SU-DHL-6 (cell line): ENCODE measurements around the gene IGSF21.

Experiments used
- H2AFZ ChIP-seq: fragments of 200-600 bp; sonication (generic); 2 replicates; pipeline ENCODE4 v1.6.1; 2014; ENCODE audit warnings: low read depth, mild to moderate bottlenecking, moderate library complexity, mixed read lengths, antibody characterized with exemption, low read length; ENCODE audit not compliant: severe bottlenecking
- H3F3A ChIP-seq: fragments of 200-600 bp; shearing (Covaris generic); 2 replicates; pipeline ENCODE4 v1.6.0; 2016; ENCODE audit warnings: antibody characterized with exemption, mild to moderate bottlenecking; ENCODE audit not compliant: insufficient read depth
- H3K27ac ChIP-seq: fragments of 200-600 bp; sonication (generic); 2 replicates; pipeline ENCODE4 v1.5.1; 2016; ENCODE audit warnings: low read depth, mild to moderate bottlenecking, low read length, moderate library complexity, mixed read lengths
- H3K27me3 ChIP-seq: fragments of 200-600 bp; sonication (generic), shearing (Covaris generic); 2 replicates; pipeline ENCODE4 v1.6.0; 2014; ENCODE audit warnings: mild to moderate bottlenecking, low read length
- H3K36me3 ChIP-seq: fragments of 200-600 bp; sonication (generic); 2 replicates; pipeline ENCODE4 v1.6.1; 2014; ENCODE audit warnings: mild to moderate bottlenecking, low read length, mixed read lengths
- H3K4me2 ChIP-seq: fragments of 300-600, 200-600 bp; shearing (Covaris generic), sonication (generic); 2 replicates; pipeline ENCODE4 v1.6.0; 2014; ENCODE audit warnings: low read length, low read depth, mild to moderate bottlenecking; ENCODE audit not compliant: poor library complexity, severe bottlenecking
- H3K4me3 ChIP-seq: fragments of 200-600 bp; sonication (generic); 2 replicates; pipeline ENCODE4 v1.5.1; 2014; ENCODE audit warnings: antibody characterized with exemption, low read length, mild to moderate bottlenecking, mixed read lengths; ENCODE audit not compliant: insufficient read depth, poor library complexity, severe bottlenecking
- H3K79me2 ChIP-seq: fragments of 200-600 bp; sonication (generic); 2 replicates; pipeline ENCODE4 v1.6.1; 2014; ENCODE audit warnings: mild to moderate bottlenecking, low read length, moderate library complexity; ENCODE audit not compliant: insufficient read depth
- H3K9ac ChIP-seq: fragments of 200-600 bp; sonication (generic); 2 replicates; pipeline ENCODE4 v1.7.0; 2014; ENCODE audit warnings: mild to moderate bottlenecking, low read length
- H3K9me2 ChIP-seq: fragments of 200-600 bp; sonication (generic); replicated peaks from 2 replicates; pipeline ENCODE4 v1.6.1; 2014; ENCODE audit warnings: low read length; ENCODE audit not compliant: insufficient read depth
- H3K9me3 ChIP-seq: fragments of 200-600 bp; sonication (generic); 2 replicates; pipeline ENCODE4 v1.6.1; 2014; ENCODE audit warnings: low read length, mixed read lengths; ENCODE audit not compliant: insufficient read depth
- H4K20me1 ChIP-seq: fragments of 200-600 bp; sonication (generic); 2 replicates; pipeline ENCODE4 v1.6.1; 2014; ENCODE audit warnings: low read depth, mild to moderate bottlenecking, antibody characterized with exemption, low read length, moderate library complexity, mixed read lengths
- CTCF ChIP-seq: fragments of 200-600 bp; sonication (generic); IDR thresholded peaks from one replicate; pipeline ENCODE4 v1.5.1; 2017; ENCODE audit warnings: antibody characterized with exemption, mild to moderate bottlenecking, low read length, moderate library complexity; ENCODE audit not compliant: insufficient read depth, poor library complexity, severe bottlenecking
- EZH2phosphoT487 ChIP-seq: fragments of 200-600 bp; sonication (generic), shearing (Covaris generic); conservative IDR thresholded peaks from 2 replicates; pipeline ENCODE4 v1.6.1; 2018; ENCODE audit warnings: mild to moderate bottlenecking, antibody characterized with exemption, low read length, moderate library complexity, mixed read lengths

IGSF21 gene

GRCh38 chr1:18157352-18157751 is 49.8 kb downstream of the IGSF21 start:
- no peaks in the 10 kb centered on the region for H3K79me2 ChIP-seq
- no peak overlapping the region for H3K9ac ChIP-seq
- no peaks in the 10 kb centered on the region for H3K9me3 ChIP-seq
- H3K4me2 ChIP-seq: no peak overlapping the region
- TF ChIP-seq EZH2phosphoT487 (no peak), CTCF (no peak)
- no peak overlapping the region for H3K27ac ChIP-seq
- no peaks in the 10 kb centered on the region for H3K27me3 ChIP-seq
- no peak overlapping the region for H2AFZ ChIP-seq
- H3K36me3 ChIP-seq: no peaks in the 10 kb centered on the region
- H3K9me2 ChIP-seq: no peaks in the 10 kb centered on the region
- no peak overlapping the region for H3K4me3 ChIP-seq
- no peaks in the 10 kb centered on the region for H4K20me1 ChIP-seq
- H3F3A ChIP-seq: no peaks in the 10 kb centered on the region

GRCh38 chr1:18157968-18158367 is 50.4 kb downstream of the IGSF21 start:
- Histone ChIP-seq H3K27ac (no peak overlapping the region), H3K27me3 (no peaks in the 10 kb centered on the region), H3K9ac (no peak overlapping the region), H3F3A (no peaks in the 10 kb centered on the region), H3K9me3 (no peaks in the 10 kb centered on the region), H3K9me2 (no peaks in the 10 kb centered on the region), H3K36me3 (no peaks in the 10 kb centered on the region), H3K4me3 (no peak overlapping the region), H2AFZ (no peak overlapping the region), H4K20me1 (no peaks in the 10 kb centered on the region), H3K79me2 (no peaks in the 10 kb centered on the region), H3K4me2 (no peak overlapping the region)
- no peak for TF ChIP-seq EZH2phosphoT487
- no peak for TF ChIP-seq CTCF

- TF ChIP-seq CTCF (no peak), EZH2phosphoT487 (no peak)
- Histone ChIP-seq H4K20me1 (no peaks in the 10 kb centered on the region), H3K9me2 (no peaks in the 10 kb centered on the region), H3F3A (no peaks in the 10 kb centered on the region), H3K36me3 (no peaks in the 10 kb centered on the region), H3K4me3 (no peak overlapping the region), H3K9me3 (no peaks in the 10 kb centered on the region), H3K79me2 (no peaks in the 10 kb centered on the region), H3K27me3 (no peaks in the 10 kb centered on the region), H3K9ac (no peak overlapping the region), H2AFZ (no peak overlapping the region), H3K27ac (no peak overlapping the region), H3K4me2 (no peak overlapping the region)
These were observed 51.1 kb downstream of the IGSF21 start for GRCh38 chr1:18158714-18159113.
